ENCODE measurements around the gene DYNC1H1.
A peak's percentile ranks its signal among the peaks of the same experiment; 100 is the strongest.

DYNC1H1 gene

DNA sequence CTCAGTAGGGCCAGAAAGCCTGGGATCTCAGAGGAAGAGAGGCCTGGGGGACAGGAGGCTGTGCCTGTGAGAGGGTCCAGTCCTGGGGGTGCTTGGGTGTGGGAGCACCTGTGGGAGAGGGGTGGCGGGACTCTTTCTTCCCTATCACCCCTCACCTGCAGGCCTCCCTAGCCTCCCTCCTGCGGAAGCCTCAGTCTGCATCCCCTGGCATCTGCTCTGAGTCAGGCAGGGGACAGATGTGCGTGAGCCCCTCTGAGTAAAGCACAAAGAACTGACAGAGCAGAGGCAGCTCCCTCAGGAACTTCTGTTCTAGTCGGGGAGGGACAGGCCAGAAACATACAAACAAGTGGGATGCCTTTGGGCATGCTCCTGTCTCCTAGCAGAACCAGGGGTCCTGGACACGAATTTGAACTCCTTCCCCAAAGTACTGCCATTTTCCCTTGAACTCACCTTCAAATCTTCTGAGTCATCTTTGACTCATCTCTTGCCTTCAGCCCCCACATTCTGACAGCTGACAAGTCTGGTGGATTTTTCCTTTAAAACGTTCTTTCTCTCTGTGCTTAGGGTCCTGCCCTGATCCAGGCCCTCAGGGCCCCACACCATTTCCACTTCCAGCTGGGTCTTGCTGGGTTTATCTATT is 131.0 kb downstream of the DYNC1H1 start:
- no peak for DNase-seq

DNA sequence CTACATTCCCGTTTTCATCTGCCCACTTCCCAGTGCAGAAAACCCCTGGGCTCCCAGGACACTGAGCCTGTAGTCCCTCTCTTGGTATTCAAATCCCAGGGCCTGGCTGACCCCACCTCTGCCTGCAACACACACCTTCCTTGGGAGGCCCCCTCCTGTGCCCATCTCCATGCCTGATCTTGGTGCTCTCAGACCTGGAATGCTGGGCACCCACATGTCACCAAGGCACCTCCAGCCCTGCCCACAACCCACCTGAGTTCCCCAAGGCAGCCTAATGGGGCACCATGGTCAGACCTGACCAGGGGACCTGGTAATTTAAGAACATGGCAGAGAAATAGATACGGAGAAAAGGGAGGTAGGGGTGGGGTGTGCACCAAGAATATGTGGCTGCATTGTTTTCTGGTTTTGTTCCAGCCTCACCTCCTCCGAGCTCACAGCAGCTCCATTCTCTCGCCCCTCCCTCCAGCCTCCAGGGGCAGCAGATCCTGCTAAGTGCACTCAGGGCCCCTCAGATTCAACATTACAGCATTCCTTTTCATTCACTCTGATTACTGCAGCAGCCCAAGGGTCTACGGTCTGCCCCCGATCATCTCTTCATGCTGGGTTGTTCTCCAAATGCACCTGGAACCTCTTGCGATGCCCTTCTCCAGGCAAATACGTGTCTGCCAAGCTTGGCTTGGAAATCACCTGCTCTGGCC is 131.6 kb downstream of the DYNC1H1 start:
- DNase-seq, result no peak

DNA sequence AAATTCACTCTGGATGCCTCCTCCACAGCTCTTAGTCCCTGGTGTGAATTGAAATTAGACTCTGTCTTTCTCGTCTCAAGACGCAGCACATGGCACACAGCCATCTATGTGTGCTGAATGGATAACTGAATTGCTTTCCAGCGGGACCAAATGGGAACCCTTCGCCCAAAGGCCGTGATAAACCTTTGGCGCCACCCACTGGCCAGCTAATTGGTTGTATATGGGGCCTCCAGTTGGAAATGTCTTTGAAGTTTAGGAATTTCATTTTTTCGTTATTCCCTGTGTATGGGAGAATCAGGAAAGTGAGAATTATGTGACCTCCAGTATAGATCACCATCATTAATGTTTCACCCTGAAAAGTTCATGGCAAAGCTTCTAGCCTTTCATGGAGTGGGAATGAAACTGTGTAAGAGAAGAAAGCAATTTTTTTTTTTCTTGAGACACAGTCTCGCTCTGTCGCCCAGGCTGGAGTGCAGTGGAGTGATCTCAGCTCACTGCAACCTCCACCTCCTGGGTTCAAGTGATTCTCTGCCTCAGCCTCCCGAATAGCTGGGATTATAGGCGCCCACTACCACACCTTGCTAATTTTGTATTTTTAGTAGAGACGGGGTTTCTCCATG is 132.3 kb downstream of the DYNC1H1 start:
- DNase-seq, result peak; percentile 71

DNA sequence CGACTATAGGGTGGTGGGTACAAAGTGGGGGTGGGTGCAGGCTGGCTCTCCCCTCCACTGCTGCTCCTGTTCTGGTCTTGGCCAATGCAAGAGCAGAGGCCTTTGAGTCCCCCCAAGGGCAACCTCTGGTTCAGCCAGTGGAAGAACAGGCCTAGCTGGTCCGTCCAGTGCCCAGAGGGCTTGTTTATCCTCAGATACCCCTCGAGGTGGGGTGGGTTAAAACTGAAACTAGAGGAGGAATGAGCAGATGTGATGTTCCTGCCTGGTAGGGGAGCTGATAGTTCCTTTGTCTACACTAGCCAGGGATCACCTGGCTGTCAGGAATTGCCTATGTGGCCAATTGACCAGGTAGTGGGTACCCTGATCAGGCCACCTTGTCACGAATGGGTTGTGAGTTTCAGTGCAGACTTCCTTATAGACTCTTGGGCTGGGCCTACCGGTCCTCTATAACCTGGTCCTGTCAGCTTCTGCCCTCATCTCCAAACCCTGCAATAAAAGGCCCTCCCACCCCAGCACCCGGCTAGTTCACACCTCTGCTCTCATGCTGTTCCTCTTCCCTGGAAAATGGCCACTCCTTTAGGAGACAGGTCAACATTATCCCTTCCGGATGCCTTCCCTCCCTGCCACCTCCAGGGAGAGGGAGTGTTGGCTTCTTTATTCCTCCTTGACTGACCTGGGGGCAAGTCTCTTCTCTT is 133.2 kb downstream of the DYNC1H1 start:
- DNase-seq, result no peak

DNA sequence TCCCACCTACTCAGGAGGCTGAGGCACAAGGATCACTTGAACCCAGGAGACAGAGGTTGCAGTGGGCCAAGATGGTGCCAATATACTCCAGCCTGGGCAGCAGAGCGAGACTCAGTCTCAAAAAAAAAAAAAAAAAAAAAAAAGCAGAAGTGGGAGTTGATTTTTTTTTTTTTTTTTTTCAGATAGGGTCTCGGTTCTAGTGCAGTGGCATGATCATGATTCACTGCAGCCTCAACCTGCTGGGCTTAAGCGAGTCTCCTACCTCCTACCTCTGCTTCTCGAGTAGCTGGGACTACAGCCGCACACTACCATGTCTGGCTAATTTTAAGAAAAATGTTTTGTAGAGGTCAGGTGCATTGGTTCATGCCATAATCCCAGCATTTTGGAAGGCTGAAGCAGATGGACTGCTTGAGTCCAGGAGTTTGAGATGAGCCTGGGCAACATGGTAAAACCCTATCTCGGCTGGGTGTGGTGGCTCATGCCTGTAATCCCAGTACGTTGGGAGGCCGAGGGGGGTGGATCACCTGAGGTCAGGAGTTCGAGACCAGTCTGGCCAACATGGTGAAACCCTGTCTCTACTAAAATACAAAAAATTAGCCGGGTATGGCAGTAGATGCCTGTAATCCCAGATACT is 138.8 kb downstream of the DYNC1H1 start:
- DNase-seq, result no peak

DNA sequence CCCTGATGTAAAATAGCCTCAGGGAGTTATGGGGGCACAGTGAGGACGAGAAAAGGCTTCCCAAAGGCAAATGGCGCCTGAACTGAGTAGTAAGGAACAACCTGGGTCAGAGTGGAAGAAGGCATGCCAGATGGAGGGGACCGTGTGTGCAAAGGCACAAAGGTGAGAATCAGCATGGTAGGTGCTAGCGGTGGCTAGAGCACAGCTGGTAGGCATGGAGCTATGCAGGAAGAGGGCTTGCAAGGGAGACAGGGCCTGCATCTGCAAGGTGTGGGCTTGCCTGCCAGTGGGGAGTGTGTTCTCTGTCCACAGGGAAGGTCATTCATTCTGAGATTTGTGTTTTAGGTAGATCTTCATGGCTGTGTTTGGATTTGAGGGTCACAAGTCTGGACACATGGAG is 141.0 kb downstream of the DYNC1H1 start:
- no peak for DNase-seq

All from activated naive CD4-positive, alpha-beta T cell treated with anti-CD3 and anti-CD28 coated beads, Interleukin-2, amount 50 U/mL, for 16 hours (primary cell).